Epithelial cell of alveolus of lung (primary cell): Measurements from ENCODE around the gene IL20RB. TPM values are rescaled to one million over a fixed set of nuclear protein-coding genes. Genes with fewer than 3 reads are reported as not detected.

ENCODE experiments used
- total RNA-seq: library from RNA; depleted of rRNA; stranded (reverse); fragments of >200 nt; gene quantifications from 2 replicates; pipeline ENCODE4 v1.2.1, GENCODE V29; 2015

Gene IL20RB
- 1.8 and 1.9 TPM in 2 replicates for total RNA-seq

GRCh38 chr3:136957751-136958288 lies at the start of gene IL20RB:
IL20RB (plus strand) TSS chr3:136957983; CDS start chr3:136958114, 131 bp downstream.

Other genes with a start within 250 kb of the IL20RB start
- gene STAG1, start 205.6 kb upstream of the IL20RB start, total RNA-seq, result 17.9 and 18.0 TPM in 2 replicates
- gene SLC35G2, start 138.9 kb upstream of the IL20RB start, total RNA-seq, result 7.8 and 8.5 TPM in 2 replicates
- gene NCK1, start 95.8 kb upstream of the IL20RB start, total RNA-seq, result 25.6 and 30.5 TPM in 2 replicates